ENCODE data around the gene MFSD2A. TPM values are rescaled to one million over a fixed set of nuclear protein-coding genes. Genes with fewer than 3 reads are reported as not detected.

MFSD2A gene
- total RNA-seq, 1 donor from 2014 or later = 0.90 TPM

- TF ChIP-seq EZH2 (IDR thresholded peaks at IDR 0.05) = no peak
- TF ChIP-seq CTCF (IDR thresholded peaks at IDR 0.05) = no peak
- no peak for TF ChIP-seq EZH2phosphoT487 (IDR thresholded peaks at IDR 0.05)
- Histone ChIP-seq H3K9me3 (ENCODE audit: low read depth) (no peaks in the 10 kb centered on the region), H3K79me2 (ENCODE audit: low read depth) (no peaks in the 10 kb centered on the region), H4K20me1 (ENCODE audit: low read depth) (peaks cover 3% of the 10 kb centered on the region), H3K27ac (no peak overlapping the region), H2AFZ (replicated peaks) (no peak overlapping the region), H3F3A (ENCODE audit: low read depth) (peaks cover 3% of the 10 kb centered on the region), H3K36me3 (no peaks in the 10 kb centered on the region), H3K27me3 (peaks cover 52% of the 10 kb centered on the region), H3K4me1 (peaks cover 5% of the 10 kb centered on the region), H3K9ac (no peak overlapping the region), H3K4me3 (no peak overlapping the region), H3K4me2 (no peak overlapping the region)
- H3K4me1 Mint-ChIP-seq = peaks cover 31% of the 10 kb centered on the region
- no peaks in the 10 kb centered on the region for H3K9me3 Mint-ChIP-seq
- H3K27me3 Mint-ChIP-seq (ENCODE audit: insufficient read depth, low read depth) = peaks cover 7% of the 10 kb centered on the region
- H3K27ac Mint-ChIP-seq = peak overlapping the region; percentile 11
- no peak for DNase-seq (ENCODE audit: low spot score)
- no peaks in the 10 kb centered on the region for H3K36me3 Mint-ChIP-seq
- H3K4me3 Mint-ChIP-seq = no peak overlapping the region
These were observed 2.4 kb upstream of the MFSD2A start for GRCh38 chr1:39952359-39953110.

GRCh38 chr1:39954324-39954869, 548 bp upstream of the MFSD2A start:
- H3K27me3 ChIP-seq = peaks cover 59% of the 10 kb centered on the region
- Mint-ChIP-seq H3K36me3 (peaks cover 5% of the 10 kb centered on the region), H3K27me3 (ENCODE audit: insufficient read depth, low read depth) (peaks cover 9% of the 10 kb centered on the region), H3K4me3 (peak overlapping the region; percentile 97), H3K27ac (no peak overlapping the region), H3K9me3 (no peaks in the 10 kb centered on the region), H3K4me1 (peaks cover 35% of the 10 kb centered on the region)
- no peak overlapping the region for H3K4me3 ChIP-seq
- H3F3A ChIP-seq (ENCODE audit: low read depth) = peaks cover 3% of the 10 kb centered on the region
- no peaks in the 10 kb centered on the region for H3K9me3 ChIP-seq (ENCODE audit: low read depth)
- H3K36me3 ChIP-seq = no peaks in the 10 kb centered on the region
- H3K27ac ChIP-seq = no peak overlapping the region
- DNase-seq (ENCODE audit: low spot score) = no peak
- peaks cover 3% of the 10 kb centered on the region for H4K20me1 ChIP-seq (ENCODE audit: low read depth)
- peak overlapping the region; percentile 79 for H2AFZ ChIP-seq (replicated peaks)
- no peak for TF ChIP-seq CTCF (IDR thresholded peaks at IDR 0.05)
- no peak for TF ChIP-seq EZH2phosphoT487 (IDR thresholded peaks at IDR 0.05)
- TF ChIP-seq EZH2 (IDR thresholded peaks at IDR 0.05) = no peak
- H3K4me2 ChIP-seq = peak overlapping the region; percentile 84
- H3K4me1 ChIP-seq = peaks cover 5% of the 10 kb centered on the region
- no peak overlapping the region for H3K9ac ChIP-seq
- H3K79me2 ChIP-seq (ENCODE audit: low read depth) = no peaks in the 10 kb centered on the region

- peak overlapping the region; percentile 79 for H2AFZ ChIP-seq (replicated peaks)
- H3K79me2 ChIP-seq (ENCODE audit: low read depth) = no peaks in the 10 kb centered on the region
- H3K27ac ChIP-seq = no peak overlapping the region
- peaks cover 5% of the 10 kb centered on the region for H3K4me1 ChIP-seq
- DNase-seq (ENCODE audit: low spot score) = peak; percentile 29
- H3K4me3 ChIP-seq = peak overlapping the region; percentile 43
- H3K4me2 ChIP-seq = peak overlapping the region; percentile 84
- Mint-ChIP-seq H3K27me3 (ENCODE audit: insufficient read depth, low read depth) (peaks cover 10% of the 10 kb centered on the region), H3K9me3 (no peaks in the 10 kb centered on the region), H3K4me3 (peak overlapping the region; percentile 97), H3K27ac (peak overlapping the region; percentile 66), H3K36me3 (peaks cover 6% of the 10 kb centered on the region), H3K4me1 (peaks cover 35% of the 10 kb centered on the region)
- peaks cover 3% of the 10 kb centered on the region for H3F3A ChIP-seq (ENCODE audit: low read depth)
- H3K36me3 ChIP-seq = no peaks in the 10 kb centered on the region
- TF ChIP-seq CTCF (IDR thresholded peaks at IDR 0.05) (no peak), EZH2phosphoT487 (IDR thresholded peaks at IDR 0.05) (peak; percentile 50), EZH2 (IDR thresholded peaks at IDR 0.05) (peak; percentile 83)
- peaks cover 59% of the 10 kb centered on the region for H3K27me3 ChIP-seq
- H4K20me1 ChIP-seq (ENCODE audit: low read depth) = peaks cover 3% of the 10 kb centered on the region
- no peak overlapping the region for H3K9ac ChIP-seq
- no peaks in the 10 kb centered on the region for H3K9me3 ChIP-seq (ENCODE audit: low read depth)
These were observed 898 bp downstream of the MFSD2A start for GRCh38 chr1:39955547-39956539.
